HFF-Myc (cell line): Measurements from ENCODE around the gene RABAC1.

Source experiments
- DNase-seq: peaks from one replicate; pipeline ENCODE4 v3.0.0-alpha.2; 2011; ENCODE audit warnings: low read depth; ENCODE audit errors: extremely low read depth
- H3K4me3 ChIP-seq: replicated peaks from 2 replicates; pipeline ENCODE4 v1.5.1; 2011; ENCODE audit warnings: low read depth, mild to moderate bottlenecking, control low read depth, low read length
- CTCF ChIP-seq: IDR thresholded peaks from 2 replicates; pipeline ENCODE4 v1.5.1; 2012; ENCODE audit warnings: mild to moderate bottlenecking, low read depth, low read length, control low read depth; ENCODE audit errors: missing control alignments

Gene RABAC1

DNA sequence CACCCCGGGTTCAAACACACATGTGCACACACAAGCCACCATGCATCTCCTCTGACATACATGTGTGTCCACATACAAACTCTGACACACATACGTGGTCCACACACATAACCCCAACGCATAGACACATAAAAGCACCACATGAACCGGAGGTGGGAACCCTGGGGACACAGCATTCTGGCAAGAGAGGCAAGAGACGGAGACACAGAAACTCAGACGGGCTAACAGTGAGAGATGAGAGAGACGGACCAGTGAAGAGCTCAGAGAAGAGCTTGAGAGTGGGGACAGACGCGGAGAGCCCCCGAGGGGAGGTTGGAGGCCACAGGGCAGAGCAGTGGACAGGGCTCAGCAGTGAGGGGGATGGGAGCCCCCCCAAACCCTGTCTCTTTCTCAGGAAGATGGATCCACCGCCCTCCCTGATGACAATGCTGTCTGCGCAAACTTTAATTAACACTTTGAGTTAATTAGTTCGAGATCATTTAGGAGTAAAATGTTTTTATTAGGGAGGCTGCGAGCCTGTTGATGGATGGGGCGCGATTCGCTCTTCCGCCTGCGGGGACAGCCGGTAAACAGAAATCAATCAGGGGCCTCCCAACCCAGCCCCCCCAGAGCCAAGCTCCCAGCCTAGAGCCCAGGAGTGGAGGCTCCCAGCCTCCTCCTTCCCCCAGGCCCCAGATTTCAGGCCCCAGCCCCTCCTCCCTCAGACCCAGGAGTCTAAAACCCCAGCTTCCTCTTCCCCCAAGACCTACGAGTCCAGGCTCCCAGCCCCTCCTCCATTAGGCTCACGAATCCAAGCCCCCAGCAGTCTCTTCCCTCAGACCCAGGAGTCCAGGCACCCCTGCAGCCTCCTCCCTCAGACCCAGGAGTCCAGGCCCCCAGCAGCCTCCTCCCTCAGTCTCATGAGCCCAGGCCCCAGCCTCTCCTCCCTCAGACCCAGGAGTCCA, 21.3 kb downstream of the RABAC1 start:
- no peak overlapping the region for H3K4me3 ChIP-seq
- no peak for DNase-seq
- no peak for TF ChIP-seq CTCF

DNA sequence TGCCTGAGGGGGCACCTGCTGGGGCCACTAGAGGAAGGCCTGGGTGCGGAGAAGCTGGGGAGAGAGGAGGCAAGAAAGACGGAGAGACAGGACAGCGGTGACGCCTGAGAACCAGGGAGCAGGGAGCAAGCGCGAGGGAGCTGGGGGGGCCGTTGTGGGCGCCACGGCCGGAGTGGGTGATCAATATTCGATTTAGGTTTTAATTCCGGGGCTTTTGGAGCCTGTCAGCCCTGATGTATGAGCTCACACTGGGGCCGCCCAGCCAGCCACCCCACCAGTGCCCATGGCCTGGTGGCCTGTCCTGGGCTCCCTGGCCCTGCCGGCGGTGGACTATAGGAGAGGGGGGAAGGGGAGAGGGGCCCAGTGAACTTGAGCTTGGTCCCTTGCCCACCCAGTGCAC, 22.2 kb downstream of the RABAC1 start:
- TF ChIP-seq CTCF, result no peak
- DNase-seq, result no peak
- H3K4me3 ChIP-seq, result no peak overlapping the region

DNA sequence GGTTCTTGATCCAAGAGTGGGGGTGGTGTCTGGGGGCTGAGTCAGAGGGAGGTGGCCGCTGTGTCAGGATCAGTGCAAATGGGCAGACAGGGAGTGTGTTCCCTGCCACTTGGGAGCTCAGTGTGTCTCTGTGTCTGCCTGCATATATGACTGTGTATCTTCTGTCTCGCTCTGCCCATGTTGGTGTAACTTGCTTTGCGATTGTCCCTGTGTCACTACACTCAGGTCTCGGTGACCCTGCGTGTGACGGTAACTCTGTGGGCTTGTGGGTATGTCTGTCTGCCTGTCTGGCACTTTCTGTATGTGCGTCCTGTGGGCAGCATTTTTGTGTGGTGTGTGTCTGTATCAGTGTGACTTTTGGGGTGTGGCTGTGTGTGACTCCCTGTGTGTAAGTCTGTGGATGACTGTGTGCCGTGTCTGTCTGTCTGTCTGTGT, 22.7 kb downstream of the RABAC1 start:
- DNase-seq, result no peak
- no peak overlapping the region for H3K4me3 ChIP-seq
- no peak for TF ChIP-seq CTCF

DNA sequence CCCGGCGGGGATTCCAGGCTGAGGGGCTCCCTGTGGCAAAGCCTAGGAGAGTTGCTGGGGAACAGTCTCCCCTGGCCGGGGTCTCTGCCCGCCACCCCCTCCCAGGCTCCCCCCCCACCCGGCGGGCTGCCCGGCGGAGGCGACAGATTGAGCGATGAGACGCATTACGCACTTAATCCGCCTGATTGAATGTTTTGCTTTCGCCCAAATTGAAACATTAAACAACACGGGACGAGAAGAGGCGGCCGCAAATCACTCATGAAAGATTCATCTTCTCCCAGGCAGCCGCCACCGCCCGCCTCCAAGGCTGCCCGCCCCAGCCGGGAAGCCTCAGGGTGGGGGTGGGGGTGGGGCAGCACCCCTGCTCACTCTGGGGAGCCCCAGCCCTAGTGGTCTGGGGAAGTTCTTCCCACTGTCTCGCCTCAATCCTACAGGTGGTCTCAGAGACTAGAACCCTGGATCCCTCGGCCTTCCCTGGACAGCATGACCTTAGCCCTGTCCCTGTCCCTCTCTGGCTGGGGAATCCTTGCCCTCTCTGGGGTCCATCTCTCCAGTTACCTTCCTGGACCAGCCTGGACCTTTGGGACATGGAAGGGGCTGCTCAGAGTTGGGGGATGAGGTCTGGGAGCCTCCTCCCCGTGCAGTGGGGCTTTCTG, 23.2 kb downstream of the RABAC1 start:
- DNase-seq, result no peak
- TF ChIP-seq CTCF, result no peak
- H3K4me3 ChIP-seq, result no peak overlapping the region

- peak; percentile 97 for TF ChIP-seq CTCF
- no peak for DNase-seq
- H3K4me3 ChIP-seq, result no peak overlapping the region
These were observed 24.2 kb downstream of the RABAC1 start for GRCh38 chr19:41934849-41935374.

- DNase-seq, result no peak
- no peak for TF ChIP-seq CTCF
These were observed 25.3 kb downstream of the RABAC1 start for GRCh38 chr19:41933693-41934426.

More at GRCh38 chr19:41933693-41934426, 25.3 kb downstream of the RABAC1 start:
- H3K4me3 ChIP-seq, result no peak overlapping the region
